Activated CD8-positive, alpha-beta memory T cell treated with anti-CD3 and anti-CD28 coated beads for 24 hours (primary cell): Measurements from ENCODE around the gene TKTL1.
"Not testable (repeated sequence)": the region's sequence is repeated elsewhere in the genome, so short reads cannot be mapped to it uniquely, and the experiment has no call there.

Experiments
- DNase-seq: peaks from one replicate; pipeline ENCODE4 v3.0.0-alpha.2; 2020

The TKTL1 gene

DNA sequence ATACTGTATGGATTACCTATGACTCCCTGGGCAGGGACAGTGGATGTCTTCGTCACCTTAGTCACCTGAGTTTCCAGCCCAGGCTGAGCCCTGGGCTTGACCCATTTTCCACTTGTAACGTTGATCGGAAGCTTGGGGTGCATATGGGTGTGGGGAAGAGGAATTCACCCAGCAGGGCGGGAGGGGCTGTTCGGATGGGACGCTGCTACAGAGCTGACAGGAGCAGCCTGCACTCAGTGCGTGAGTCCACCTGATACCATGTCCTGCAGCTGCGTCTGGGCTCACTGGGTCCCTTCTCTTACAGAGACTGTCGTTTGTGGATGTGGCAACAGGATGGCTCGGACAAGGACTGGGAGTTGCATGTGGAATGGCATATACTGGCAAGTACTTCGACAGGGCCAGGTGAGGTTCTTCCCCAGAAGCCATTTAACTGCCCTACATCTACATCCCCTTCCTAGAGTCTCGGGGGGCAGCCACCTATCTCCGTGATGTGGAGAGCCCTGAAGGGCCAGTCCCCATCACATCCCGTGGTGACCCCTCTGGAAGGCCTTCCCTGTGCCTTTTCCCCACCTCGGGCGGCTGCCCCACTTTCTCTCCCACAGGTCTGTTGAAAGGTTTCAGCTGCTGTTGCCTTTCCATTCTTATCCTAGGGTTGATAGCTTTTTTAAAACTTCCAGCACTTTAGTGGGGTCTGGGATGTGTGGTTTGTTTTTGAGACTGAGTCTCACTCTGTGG, 13.6 kb downstream of the TKTL1 start:
- DNase-seq: no peak

DNA sequence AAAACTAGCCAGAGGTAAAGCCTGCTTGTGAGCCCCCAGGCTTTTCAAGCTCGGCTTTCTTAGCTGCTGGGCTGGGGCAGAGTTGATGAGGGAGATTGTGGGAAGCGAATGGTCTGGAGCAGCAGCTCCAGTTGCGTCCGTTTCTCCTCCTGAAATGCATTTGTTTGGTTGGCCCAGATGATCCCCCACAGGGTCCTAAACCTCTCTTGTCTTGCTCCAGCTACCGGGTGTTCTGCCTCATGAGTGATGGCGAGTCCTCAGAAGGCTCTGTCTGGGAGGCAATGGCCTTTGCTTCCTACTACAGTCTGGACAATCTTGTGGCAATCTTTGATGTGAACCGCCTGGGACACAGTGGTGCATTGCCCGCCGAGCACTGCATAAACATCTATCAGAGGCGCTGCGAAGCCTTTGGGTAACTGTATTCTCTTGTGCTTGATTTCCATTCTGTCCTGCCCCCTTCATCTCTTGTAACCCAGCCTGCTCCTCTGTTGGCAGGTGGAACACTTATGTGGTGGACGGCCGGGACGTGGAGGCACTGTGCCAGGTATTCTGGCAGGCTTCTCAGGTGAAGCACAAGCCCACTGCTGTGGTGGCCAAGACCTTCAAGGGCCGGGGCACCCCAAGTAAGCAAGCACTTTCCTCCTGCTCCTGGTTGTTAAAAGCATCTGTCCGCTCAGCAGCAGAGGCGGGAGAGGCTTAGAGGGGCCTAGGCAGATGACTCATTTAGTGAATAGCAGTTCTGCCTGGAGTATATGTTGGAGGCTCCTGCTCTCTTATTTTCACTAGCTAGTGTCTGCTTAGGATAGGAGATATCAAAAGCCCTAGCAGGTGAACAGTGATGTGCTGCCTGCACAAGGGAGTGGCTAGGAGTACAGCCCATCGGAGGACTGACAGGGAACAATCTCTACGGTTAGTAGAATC, 15.3 kb downstream of the TKTL1 start:
- DNase-seq: no peak

DNA sequence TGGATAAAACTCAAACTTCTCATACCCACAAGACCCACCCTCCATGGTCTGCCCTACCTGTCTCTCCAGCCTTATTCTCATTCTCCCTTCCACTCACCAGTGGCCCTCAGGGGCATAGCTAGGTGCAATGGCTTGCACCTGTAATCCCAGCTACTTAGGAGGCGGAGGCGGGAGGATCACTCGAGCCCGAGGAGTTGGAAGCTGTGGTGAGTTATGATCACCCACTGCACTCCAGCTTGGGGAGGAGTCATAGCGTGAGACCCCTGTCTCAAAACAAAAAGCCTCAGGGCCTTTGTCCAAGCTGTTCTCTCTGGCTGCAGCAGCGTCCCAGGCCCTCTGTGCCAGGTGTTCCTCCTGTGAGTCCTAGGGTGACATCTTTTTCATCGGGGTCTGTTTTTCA, 16.5 kb downstream of the TKTL1 start:
- no peak for DNase-seq

DNA sequence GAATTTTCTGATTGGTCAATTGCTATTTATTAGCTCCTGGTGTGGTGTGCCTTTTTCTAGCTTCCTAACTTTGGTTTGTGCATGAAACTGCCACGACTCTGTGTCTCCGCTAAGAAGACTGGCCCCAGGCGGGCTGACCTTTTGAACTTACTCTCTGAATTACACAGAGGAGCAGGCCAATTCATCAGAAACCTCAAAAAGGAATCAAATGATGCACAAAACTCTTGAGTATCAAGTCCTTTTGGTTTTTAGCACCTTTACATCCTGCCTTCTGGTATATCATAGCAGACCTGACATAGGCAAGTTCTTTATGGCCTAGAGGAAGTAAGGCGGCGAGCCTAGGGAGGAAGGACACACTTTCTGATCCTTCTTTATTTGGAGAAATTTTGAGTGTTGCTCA, 17.6 kb downstream of the TKTL1 start:
- DNase-seq: no peak

DNA sequence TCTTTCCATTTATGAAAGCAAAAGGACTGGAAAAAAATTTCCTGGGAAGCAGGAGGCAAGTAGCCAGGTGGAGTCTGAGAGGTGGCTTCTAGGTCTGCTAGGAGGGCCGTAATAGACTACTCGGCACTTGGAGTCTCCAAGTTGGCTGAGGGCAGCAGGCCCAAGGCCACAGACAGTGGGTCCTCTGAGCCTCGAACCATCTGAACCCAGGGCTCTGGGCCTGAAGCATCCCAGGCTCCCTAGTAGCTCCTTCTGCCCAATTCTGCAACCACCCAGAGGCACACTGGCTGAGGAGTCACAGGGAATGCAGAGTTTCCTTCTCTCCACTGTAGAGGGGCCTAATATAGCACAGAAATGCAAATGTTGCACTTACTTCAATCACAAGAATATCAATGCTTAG, 19.8 kb downstream of the TKTL1 start:
- no peak for DNase-seq

DNA sequence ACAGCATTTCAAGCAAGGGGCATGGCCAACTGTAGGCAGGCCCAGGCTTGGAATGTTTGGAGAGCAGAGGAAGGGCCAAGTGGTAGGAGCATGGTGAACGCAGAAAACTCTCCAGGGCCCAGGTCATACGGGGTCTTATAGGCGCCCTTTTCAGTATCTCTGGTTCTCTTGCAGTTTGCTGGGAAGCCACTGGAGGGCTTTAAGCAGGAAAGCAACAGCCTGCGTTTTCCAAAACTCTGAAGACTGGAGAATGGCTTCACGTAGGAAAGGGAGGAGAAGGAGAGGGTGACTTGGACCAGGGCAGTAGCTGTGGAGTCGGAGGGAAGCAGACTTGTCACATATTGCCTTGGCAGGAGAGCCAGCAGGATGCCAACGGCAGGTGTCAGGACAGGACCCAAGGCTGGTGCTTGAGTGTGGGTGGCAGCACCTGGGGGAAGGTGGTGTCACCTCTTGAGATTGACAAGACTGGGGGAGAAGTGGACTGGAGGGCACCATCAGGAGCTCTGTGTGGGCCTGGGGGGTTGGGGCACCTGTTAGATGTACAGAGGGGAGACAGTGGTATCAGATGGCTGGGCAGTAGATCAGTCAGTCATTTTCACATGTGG, 21.9 kb downstream of the TKTL1 start:
- DNase-seq: no peak

DNA sequence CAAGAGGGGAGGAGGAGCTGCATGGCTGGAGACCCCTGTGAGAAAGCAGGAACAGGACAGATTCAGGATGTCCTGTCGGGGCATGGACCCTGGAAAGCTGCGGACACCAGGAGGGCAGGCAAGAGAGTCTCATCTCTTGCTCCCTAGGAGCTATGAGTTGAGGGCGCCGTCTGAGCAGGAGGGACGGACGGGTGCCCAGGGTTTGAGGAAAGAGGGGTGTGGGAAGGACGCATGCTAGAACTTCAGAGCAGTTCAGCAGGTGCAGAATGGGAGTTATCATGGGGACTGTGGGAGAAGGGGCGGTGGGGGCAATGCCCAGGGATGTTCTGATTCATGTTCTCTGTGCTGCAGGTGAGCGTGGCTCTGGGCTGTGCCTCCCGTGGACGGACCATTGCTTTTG, 24.8 kb downstream of the TKTL1 start:
- no peak for DNase-seq

DNA sequence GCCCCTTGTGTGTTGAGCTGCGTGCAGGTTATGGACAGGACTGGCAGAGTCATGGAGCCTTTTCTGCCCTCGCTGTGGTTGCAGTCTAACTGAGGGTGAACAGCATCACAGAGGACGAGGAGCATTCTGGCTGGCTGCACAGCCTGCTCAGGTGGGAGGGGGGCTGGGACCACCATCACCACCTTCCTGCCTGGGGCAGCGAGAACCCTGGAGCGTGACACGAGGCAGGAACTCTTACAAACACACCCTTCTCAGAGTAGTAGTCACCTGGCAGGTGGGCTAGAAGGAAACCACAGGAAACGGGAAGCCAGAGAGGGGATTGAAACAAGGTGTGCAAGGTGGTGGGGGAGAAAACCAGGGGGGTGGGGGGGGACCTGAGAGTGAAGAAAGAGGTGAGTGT, 25.6 kb downstream of the TKTL1 start:
- DNase-seq: no peak

DNA sequence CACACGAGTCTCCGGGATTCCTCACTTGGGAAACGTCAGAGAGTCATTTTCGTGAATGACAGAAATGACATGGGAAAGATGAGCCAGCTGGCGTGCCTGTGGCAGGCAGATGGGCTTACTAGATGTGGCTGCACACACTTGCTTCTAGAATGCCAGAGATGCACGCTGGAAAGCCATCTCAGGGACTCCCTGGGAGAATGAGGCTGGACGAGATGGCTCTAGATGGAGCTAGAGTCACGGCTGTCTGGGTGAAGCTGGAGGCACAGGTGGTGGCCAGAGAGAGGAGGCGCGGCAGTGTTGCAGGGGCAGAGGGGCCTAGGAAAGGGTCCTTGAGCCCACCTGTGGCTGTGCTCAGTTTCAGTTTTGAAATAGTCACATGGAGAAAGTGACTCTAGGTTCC, 26.0 kb downstream of the TKTL1 start:
- DNase-seq: no peak

DNA sequence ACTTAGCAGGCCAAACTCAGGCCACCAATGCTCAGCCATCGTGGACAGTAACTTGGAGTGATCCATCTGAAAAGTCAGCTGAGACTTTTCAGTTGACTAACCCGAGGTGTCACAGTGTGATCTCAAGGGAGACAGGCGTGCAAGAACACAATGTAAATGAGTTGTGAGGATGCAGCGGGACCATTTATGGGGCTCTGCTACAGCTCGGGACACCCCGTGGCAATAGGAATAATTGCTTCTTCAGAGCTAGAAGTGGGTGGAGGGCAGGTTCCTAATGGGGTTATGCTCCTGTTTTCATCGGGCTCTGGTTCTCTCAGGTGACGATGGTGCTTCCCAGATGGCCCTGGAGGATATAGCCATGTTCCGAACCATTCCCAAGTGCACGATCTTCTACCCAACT, 27.3 kb downstream of the TKTL1 start:
- no peak for DNase-seq

DNA sequence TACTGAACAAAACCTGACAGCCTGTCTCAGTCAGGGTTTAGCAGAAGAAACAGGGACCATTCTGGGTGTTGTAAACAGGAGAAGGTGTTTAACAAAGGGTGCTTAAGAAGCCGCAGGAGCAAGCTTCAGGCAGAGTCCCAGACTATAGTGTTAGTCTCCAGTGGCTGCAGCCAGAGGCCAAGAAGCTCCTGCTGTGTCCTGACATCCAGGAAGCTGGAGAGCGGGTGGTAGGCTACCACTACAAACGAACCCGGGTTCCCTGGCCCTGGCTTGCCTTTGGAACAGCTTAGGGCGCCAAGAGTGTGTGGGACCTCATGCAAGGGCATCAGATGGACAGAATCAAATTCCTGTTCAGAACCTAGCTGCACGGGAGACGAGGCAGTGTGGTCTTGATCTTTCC, 27.9 kb downstream of the TKTL1 start:
- no peak for DNase-seq

DNA sequence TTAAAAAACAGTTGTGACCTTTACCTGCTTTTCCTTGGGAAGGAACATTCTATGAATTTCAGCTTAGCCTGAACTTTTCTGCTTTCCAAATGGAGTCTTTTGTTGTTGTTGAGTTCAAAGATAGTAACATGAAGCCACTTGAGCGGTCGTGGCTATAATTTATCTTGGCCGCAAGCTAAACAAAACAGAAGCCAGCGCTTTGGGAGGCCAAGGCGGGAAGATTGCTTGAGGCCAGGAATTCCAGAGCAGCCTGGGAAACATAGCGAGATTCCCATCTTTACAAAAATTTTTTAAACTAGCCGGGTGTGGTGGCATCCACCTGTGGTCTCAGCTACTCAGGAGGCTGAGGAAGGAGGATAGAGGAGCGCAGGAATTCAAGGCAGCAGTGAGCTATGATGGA, 29.9 kb downstream of the TKTL1 start:
- DNase-seq: no peak

DNA sequence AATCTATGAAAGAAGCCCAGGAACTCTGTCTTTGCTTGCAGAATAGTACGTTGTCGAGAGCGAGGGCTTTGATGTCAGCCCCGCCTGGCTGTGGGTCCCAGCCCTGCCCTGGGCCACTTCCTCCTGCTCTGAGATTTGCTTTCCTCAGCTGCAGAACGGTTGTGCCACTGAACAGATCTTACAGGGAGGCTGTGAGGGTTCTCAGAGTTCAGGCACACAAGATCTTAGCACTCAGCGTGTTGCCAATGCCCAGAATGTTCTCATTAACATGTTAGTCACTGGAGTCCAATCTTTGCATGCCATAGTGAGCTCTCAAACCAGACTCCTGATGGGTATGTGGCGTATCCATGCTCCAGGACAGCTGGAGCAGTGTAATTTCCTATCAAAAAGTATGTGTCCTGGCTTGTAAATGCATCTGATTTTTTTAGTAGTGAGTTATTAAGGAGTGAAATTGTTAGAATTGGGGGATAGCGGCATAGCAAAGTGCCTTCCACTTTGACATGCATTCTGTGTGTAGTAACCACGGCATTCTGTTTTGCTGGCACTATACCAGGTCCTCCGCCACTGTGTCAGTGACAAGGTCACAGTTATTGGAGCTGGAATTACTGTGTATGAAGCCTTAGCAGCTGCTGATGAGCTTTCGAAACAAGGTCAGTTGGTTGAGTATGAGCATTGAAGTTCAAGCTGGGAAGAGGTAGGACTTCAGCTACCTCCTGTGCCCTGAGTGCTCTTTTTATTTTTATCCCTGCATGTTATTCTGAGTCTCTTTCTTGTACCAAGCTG, 31.6 kb downstream of the TKTL1 start:
- DNase-seq: no peak

DNA sequence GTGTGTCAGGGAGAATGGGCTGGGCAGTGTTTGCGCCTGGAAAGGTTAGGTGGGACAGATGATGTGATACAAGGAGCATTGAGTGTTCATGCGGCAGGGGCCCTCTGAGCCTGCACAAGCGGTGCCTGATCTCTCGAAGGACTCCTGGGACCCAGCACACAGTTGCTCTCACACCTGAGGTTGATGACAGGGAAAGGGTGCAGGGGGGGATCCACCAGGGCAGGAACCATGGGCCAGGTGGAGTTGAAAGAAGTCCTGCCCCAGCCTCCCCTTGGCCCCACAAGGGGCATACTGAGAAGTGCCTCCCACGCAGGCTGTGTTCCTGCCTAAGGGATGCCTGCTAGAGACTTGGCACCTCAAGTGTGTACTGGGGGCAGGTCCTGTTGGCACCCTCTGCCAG, 33.1 kb downstream of the TKTL1 start:
- DNase-seq: no peak

DNA sequence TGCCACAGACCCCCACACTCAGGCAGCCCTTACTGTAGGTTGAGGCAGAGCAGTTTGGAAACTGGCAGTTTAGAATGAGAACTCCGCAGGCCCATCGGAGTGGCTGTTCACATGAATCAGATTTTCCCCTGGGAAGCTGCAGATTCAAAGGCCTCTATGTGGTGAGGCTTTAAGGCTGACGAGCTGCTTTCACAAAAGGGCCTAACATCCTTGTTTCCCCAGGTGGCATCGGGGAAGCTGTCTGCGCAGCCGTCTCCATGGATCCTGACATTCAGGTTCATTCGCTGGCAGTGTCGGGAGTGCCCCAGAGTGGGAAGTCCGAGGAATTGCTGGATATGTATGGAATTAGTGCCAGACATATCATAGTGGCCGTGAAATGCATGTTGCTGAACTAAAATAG, 33.7 kb downstream of the TKTL1 start:
- no peak for DNase-seq

DNA sequence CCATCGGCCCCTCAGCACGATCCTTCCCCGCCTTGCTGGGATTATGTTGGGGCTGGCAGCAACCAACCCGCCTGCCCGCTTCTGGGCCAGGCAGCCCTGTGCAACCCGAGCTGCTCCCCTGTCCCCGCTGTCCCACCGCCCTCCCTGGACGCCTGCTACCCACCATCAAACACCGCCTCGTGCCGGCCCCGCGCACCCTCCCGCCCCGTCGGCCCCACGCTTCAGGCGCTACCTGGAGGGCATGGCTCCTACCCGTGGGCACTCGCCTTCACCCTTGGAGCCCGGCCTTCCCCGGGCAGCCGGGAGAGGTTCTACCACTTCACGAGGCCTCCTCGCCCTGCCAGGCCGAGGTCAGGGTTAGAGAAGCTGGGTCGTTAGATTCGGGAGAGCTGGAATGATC, 37.0 kb downstream of the TKTL1 start:
- no peak for DNase-seq

DNA sequence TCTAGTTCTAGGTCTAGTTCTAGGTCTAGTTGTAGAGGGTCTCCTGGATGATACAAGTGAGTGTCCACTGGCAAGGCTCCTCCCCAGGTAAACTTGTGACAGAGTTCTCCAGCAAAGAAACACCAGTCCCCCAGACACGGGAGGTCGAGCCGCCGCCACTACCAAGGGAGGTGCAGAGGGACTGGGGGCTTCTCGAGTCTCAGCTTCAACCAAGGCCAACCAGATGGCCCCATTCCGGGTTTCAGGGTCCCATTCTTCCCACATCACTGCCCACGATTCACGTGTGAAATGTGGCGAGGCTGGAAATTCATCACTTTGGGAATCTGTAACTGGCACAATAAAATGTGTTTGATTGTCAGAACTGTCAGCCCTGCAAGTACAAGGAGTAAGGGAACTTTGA, 37.5 kb downstream of the TKTL1 start:
- DNase-seq: no peak

DNA sequence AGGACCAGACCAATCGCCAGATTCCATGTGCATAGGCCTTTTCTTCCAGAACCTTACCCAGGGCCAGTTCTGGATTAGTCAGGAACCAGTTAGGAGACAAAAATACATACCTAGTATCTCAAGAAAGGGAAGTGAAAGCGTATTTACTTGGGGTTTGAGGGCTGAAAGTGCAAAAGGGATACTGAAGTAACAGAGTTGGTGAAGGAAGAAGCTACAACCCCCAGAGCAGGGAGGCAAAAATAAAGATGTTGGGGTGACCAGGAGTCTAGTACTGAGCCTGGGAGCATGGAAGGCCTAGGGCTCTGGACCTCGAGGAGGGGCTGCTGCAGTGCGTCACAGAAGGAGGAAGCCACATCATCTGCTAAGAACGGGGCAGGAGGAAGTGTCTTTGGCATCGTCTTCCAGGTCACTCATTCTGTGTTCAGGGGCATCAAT, 38.3 kb downstream of the TKTL1 start:
- DNase-seq: no peak

DNA sequence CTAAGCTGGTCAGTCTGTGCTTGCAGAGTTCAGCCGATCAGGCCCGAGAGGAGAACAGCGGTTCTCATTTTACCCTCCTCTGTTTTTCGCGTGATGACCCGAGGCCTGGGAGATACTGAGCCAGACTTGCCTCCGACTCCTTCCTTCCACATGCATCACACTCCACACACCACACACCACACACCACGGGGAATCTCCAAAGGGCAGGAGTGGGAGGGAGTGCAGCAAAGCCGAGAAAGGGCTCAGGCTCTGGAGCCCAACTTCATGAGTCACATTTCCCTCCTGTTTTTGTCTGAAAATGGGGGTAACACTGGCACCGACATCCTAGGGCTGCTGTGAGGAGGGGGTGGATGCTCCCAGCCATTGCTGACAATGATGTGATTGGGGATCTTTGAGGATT, 38.9 kb downstream of the TKTL1 start:
- DNase-seq: no peak

DNA sequence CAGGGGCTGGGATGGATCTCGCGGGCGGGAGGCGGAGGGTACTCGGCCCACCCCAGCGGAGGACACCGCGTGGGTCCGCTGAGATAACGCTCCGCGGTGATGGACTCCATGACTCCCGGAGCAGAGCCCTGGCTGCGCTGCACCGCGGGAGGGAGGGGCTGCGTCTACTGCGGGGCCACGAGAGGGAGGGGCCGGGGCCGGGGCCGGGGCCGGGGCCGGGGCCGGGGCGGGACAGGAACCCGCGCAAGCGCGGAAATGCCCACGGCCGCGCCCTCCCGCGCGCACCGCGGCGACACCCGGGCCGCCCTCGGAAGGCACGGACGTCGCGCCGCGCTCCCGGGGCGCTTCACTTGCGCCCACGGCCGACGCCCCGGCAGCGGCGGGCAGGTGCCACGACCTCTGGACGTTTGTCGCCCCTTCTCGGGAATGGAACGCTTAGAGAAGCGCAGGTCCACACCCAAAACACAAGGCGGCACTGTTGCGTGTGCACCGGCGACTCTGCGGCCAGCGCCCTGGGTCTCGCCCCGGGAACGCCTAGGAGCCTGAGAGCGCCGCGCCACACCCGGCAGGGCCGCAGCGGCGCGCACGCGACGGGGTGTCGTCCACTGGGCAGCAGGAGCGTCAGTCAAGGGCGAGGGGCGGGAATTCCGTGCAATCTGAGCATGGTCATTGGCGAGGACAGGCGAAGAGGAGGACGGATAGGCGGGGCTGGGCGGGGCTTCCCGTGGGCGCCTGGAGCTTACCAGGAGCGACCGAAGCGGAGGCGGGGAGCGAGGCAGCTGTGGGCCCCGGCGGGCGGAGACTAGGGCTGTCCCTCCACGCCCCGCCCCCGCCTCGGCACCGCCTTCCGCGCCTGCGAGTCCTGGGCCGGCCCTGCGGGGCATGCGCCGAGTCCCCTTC, 46.1 kb downstream of the TKTL1 start:
- DNase-seq: not testable (repeated sequence)

DNA sequence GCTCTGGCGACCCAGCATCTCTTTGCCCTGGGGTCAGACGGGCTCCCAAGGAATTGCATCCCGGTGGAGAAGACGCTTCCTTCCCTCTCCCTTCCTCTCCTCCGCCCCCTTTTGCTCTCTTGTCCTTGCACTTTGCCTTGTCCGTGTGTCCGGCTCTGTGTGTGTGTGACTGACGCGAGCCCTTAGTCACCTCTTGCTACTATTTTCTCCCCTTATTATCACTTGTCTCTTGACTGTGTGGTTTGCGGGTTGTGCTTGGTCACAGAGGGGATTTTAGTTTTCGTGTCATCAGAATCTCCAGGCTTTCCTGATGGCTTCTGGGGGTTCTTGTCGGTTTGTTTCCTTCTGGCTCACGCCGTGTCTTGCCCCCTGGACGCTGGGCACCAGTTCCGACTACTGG, 47.5 kb downstream of the TKTL1 start:
- not testable (repeated sequence) for DNase-seq

DNA sequence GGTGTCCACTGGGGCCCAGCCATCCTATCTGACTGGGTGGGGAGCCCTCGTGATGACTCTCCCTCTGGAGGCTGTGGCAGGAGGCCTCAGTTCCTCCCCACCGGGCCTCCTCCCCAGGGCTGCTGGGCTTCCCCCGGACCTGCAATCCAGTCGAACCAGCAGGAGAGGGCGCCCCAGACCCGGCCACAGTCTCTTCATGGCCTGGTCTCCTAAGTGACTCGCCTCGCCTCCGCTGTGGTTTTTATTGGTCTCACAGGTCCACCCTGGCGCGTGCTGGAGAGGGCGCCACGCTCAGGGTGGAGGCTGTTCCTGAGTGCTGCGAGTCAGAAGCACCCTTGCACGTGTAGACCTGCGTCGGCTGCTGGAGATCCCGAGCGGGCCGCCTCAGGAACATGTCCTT, 48.0 kb downstream of the TKTL1 start:
- DNase-seq: not testable (repeated sequence)
